Smooth muscle cell (in vitro differentiated cells): ENCODE measurements around the gene APOLD1. TPM values are rescaled to one million over a fixed set of nuclear protein-coding genes. Genes with fewer than 3 reads are reported as not detected.

Experiments used
- DNase-seq: peaks from one replicate; lab custom pipeline; 2025; ENCODE audit not compliant: unreplicated experiment; lab: John Stamatoyannopoulos, UW
- H2AFZ ChIP-seq: fragments of 200-600 bp; sonication (generic); 2 replicates; pipeline ENCODE4 v1.6.0; 2016; ENCODE audit warnings: antibody characterized with exemption, low read depth, mild to moderate bottlenecking
- H3F3A ChIP-seq: fragments of 200-600 bp; sonication (generic); 2 replicates; pipeline ENCODE4 v1.6.0; 2017; ENCODE audit warnings: antibody characterized with exemption, low read depth
- H3K27ac ChIP-seq: fragments of 200-600 bp; sonication (generic); 2 replicates; pipeline ENCODE4 v1.5.1; 2016; ENCODE audit warnings: low read depth, mild to moderate bottlenecking
- H3K27me3 ChIP-seq: fragments of 200-600 bp; sonication (generic); 2 replicates; pipeline ENCODE4 v1.6.1; 2016; ENCODE audit warnings: low read depth, mild to moderate bottlenecking
- H3K36me3 ChIP-seq: fragments of 200-600 bp; sonication (generic); 2 replicates; pipeline ENCODE4 v1.5.1; 2016; ENCODE audit warnings: low read depth
- H3K4me1 ChIP-seq: fragments of 200-600 bp; sonication (generic); 2 replicates; pipeline ENCODE4 v1.5.1; 2016; ENCODE audit warnings: low read depth
- H3K4me2 ChIP-seq: fragments of 200-600 bp; sonication (generic); 2 replicates; pipeline ENCODE4 v1.6.0; 2016; ENCODE audit warnings: mild to moderate bottlenecking
- H3K4me3 ChIP-seq: fragments of 200-600 bp; sonication (generic); 2 replicates; pipeline ENCODE4 v1.5.1; 2016; ENCODE audit warnings: mild to moderate bottlenecking
- H3K79me2 ChIP-seq: fragments of 200-600 bp; sonication (generic); 2 replicates; pipeline ENCODE4 v1.6.0; 2016; ENCODE audit warnings: low read depth, mild to moderate bottlenecking
- H3K9ac ChIP-seq: fragments of 200-600 bp; sonication (generic); 2 replicates; pipeline ENCODE4 v1.6.0; 2016; ENCODE audit warnings: low read depth
- H3K9me3 ChIP-seq: fragments of 200-600 bp; sonication (generic); replicated peaks from 2 replicates; pipeline ENCODE4 v1.5.1; 2016; ENCODE audit warnings: low read depth
- H4K20me1 ChIP-seq: fragments of 200-600 bp; sonication (generic); 2 replicates; pipeline ENCODE4 v1.6.0; 2016; ENCODE audit warnings: low read depth
- CTCF ChIP-seq: fragments of 200-600 bp; sonication (generic); IDR thresholded peaks from 2 replicates; pipeline ENCODE4 v1.5.1; 2017; ENCODE audit warnings: borderline replicate concordance, mild to moderate bottlenecking, antibody characterized with exemption; ENCODE audit not compliant: insufficient read depth, poor library complexity, severe bottlenecking
- WGBS: methylation state at CpG from one replicate; pipeline ENCODE4 v1.1.7; 2016; ENCODE audit warnings: low lambda C conversion rate; 5-methylcytosine and 5-hydroxymethylcytosine counted together
- polyA plus RNA-seq: library from polyadenylated mRNA; unstranded; fragments of >200 nt; fragmentation: Nextera tagmentation; extraction: Ambion mirVana; gene quantifications from 2 replicates; pipeline ENCODE4 v1.2.1, GENCODE V29; 2016
- total RNA-seq: library from RNA; depleted of rRNA; stranded (reverse); fragments of >200 nt; gene quantifications from 2 replicates; pipeline ENCODE4 v1.2.3, GENCODE V29; 2014

APOLD1 gene
- total and polyA plus RNA-seq, 2 experiments from 2014 or later, result 0.99 to 1.8 TPM

DNA sequence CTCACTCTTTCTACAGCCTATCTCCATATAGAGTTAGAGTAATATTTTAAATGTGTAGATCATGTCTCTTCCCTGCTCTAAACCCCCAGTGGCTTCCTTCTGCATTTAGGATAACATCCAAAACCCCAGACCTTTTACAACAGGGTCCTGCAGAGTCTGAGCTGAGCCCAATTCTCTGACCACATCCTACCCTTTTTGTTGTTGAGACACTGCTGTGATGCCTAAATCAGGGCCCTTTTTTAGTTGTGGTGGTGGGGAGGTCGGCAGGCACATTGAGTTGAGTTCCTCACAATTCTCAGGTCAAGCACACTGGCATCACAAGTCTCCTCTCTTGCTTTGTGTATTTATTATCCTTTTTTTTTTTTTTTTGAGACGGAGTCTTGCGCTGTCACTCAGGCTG, 25.9 kb downstream of the APOLD1 start:
- Histone ChIP-seq H4K20me1 (no peaks in the 10 kb centered on the region), H3K27me3 (no peaks in the 10 kb centered on the region), H3K36me3 (no peaks in the 10 kb centered on the region), H3K4me1 (peaks cover 11% of the 10 kb centered on the region), H3K79me2 (peaks cover 31% of the 10 kb centered on the region), H3K9me3 (no peaks in the 10 kb centered on the region), H3K9ac (no peak overlapping the region), H3K4me2 (no peak overlapping the region), H2AFZ (no peak overlapping the region), H3F3A (peaks cover 3% of the 10 kb centered on the region), H3K27ac (no peak overlapping the region), H3K4me3 (no peak overlapping the region)
- 89% methylated on average over 1 of the region's 3 CpGs for WGBS
- TF ChIP-seq CTCF, result no peak
- no peak for DNase-seq

DNA sequence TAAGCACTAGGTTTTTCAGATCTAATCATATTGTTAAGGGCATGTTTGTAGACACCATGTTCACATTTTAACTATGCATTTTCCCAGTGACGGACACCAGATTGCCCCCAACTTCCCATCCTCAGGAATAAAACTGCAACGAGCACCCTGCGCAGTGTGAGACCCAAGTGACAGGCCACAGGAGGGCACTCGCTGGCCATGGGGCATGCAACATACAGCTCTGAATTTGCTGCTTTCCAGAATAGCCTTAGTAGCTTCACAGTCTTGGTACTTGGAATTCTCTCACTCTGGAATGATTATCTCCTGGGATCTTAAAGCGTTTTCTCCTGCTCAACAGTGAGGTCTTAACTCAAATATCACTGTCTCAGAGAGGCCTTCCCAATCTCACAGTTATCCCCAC, 26.7 kb downstream of the APOLD1 start:
- WGBS, result 84% methylated on average over 5 of the region's 5 CpGs
- H3K9ac ChIP-seq, result no peak overlapping the region
- no peaks in the 10 kb centered on the region for H4K20me1 ChIP-seq
- H3K36me3 ChIP-seq, result no peaks in the 10 kb centered on the region
- DNase-seq, result no peak
- H3K27me3 ChIP-seq, result no peaks in the 10 kb centered on the region
- H3F3A ChIP-seq, result peaks cover 3% of the 10 kb centered on the region
- no peak for TF ChIP-seq CTCF
- H3K4me1 ChIP-seq, result peaks cover 11% of the 10 kb centered on the region
- H3K4me3 ChIP-seq, result no peak overlapping the region
- H3K27ac ChIP-seq, result no peak overlapping the region
- no peaks in the 10 kb centered on the region for H3K9me3 ChIP-seq
- H2AFZ ChIP-seq, result no peak overlapping the region
- peaks cover 39% of the 10 kb centered on the region for H3K79me2 ChIP-seq
- H3K4me2 ChIP-seq, result no peak overlapping the region

GRCh38 chr12:12812618-12813119, 27.2 kb downstream of the APOLD1 start:
- H3K4me1 ChIP-seq, result peaks cover 11% of the 10 kb centered on the region
- no peak for TF ChIP-seq CTCF
- no peaks in the 10 kb centered on the region for H3K27me3 ChIP-seq
- no peak for DNase-seq
- H3K4me3 ChIP-seq, result peak overlapping the region; percentile 86
- H4K20me1 ChIP-seq, result no peaks in the 10 kb centered on the region
- peaks cover 44% of the 10 kb centered on the region for H3K79me2 ChIP-seq
- no peak overlapping the region for H3K9ac ChIP-seq
- peak overlapping the region; percentile 26 for H2AFZ ChIP-seq
- no peaks in the 10 kb centered on the region for H3K9me3 ChIP-seq
- WGBS, result 66% methylated on average over 14 of the region's 14 CpGs
- no peak overlapping the region for H3K27ac ChIP-seq
- peaks cover 3% of the 10 kb centered on the region for H3F3A ChIP-seq
- peak overlapping the region; percentile 76 for H3K4me2 ChIP-seq
- H3K36me3 ChIP-seq, result no peaks in the 10 kb centered on the region
